22Rv1 (cell line): ENCODE data around the gene GALNTL6.

Experiments
- ZFX ChIP-seq: fragments of 450-650 bp; IDR thresholded peaks from 2 replicates; pipeline ENCODE4 v1.6.1; 2017; ENCODE audit warnings: antibody characterized with exemption, borderline replicate concordance
- TF ChIP-seq, protein P1 (sequence below): fragments of 450-650 bp; IDR thresholded peaks from 2 replicates; pipeline ENCODE4 v1.5.1; 2017; ENCODE audit warnings: mild to moderate bottlenecking

DNA sequence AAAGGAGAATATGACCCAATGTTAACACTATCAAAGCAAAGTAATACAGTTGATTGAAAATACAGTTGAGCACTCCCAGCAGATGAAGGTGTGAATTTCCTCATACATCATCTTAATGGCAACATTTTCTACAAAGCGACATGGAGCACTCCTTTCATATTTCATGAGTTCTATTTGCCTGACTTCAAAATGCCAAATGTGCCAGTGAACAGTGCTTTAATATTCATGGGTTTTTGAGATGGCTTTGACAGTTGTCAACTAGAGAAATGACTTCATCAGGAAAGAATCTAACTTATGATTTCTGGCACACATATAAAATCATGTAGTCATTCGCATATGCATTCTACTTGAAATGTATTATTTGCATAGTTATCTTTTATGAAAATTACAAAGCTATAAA is 222.4 kb downstream of the GALNTL6 start:
- no peak for TF ChIP-seq ZFX
- TF ChIP-seq, protein P1, sequence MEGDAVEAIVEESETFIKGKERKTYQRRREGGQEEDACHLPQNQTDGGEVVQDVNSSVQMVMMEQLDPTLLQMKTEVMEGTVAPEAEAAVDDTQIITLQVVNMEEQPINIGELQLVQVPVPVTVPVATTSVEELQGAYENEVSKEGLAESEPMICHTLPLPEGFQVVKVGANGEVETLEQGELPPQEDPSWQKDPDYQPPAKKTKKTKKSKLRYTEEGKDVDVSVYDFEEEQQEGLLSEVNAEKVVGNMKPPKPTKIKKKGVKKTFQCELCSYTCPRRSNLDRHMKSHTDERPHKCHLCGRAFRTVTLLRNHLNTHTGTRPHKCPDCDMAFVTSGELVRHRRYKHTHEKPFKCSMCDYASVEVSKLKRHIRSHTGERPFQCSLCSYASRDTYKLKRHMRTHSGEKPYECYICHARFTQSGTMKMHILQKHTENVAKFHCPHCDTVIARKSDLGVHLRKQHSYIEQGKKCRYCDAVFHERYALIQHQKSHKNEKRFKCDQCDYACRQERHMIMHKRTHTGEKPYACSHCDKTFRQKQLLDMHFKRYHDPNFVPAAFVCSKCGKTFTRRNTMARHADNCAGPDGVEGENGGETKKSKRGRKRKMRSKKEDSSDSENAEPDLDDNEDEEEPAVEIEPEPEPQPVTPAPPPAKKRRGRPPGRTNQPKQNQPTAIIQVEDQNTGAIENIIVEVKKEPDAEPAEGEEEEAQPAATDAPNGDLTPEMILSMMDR: no peak
